ENCODE data around the gene POLA2.
"Not testable (repeated sequence)": the region's sequence is repeated elsewhere in the genome, so short reads cannot be mapped to it uniquely, and the experiment has no call there.

POLA2 gene

DNA sequence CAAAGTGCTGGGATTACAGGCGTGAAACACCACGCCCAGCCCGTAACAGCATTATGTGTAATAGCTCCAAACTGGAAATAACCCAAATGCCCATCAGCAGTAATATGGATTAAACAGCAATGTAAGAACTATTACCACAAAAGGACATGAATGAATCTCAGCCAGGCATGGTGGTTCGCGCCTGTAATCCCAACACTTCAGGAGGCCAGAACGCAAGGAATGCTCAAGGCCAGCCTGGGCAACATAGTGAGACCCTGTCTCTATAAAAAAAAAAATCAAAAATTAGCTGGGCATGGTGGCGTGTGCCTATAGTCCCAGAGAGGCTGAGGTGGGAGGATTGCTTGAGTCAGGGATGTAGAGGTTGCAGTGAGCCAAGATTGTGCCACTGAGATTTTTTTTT is 68.8 kb downstream of the POLA2 start:
- DNase-seq (ENCODE audit: low read depth in 3 of 3): no peak

DNA sequence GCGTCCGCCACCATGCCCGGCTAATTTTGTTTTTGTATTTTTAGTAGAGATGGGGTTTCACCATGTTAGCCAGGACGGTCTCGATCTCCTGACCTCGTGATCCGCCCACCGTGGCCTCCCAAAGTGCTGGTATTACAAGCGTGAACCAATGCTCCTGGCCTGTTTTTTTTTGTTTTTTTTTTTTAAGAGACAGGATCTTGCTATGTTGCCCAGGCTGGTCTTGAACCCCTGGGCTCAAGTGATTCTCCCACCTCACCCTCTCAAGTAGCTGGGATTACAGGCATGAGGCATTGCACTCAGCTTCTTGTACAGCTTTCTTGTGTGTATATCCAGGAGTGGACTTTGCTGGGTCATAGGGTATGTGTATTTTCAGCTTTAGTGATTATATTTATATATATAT is 70.8 kb downstream of the POLA2 start:
- DNase-seq (ENCODE audit: low read depth in 3 of 3): not testable (repeated sequence)

DNA sequence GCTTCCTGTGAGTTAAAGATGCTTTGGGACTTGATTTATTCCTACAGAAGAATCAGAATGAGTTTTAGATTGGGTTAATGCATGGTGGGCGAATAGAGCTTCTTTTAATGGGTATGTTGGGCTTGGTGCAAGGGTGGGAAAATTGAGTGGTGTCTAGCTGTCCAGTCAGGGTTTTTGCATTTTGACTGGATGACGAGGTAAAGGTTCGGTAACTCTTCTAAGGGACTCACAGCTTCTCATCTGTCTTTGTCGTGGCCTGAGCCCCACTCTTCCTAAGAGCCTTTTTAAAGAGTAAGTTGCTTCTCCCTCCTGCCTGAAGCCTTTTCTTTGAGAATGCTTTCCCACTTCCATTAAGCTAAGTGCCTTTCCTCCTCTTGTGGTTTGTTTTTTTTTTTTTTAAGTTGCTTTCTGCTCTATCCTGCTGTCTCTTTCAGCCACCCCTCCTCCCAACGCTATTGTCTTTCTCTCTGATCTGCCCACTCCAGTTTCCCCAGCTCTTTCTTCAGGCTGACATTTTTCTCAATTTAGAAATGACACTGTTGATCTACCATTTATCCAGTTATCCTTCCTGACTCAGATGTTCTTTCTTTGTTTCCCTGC is 73.0 kb downstream of the POLA2 start:
- no peak for DNase-seq (ENCODE audit: low read depth in 3 of 3)

DNA sequence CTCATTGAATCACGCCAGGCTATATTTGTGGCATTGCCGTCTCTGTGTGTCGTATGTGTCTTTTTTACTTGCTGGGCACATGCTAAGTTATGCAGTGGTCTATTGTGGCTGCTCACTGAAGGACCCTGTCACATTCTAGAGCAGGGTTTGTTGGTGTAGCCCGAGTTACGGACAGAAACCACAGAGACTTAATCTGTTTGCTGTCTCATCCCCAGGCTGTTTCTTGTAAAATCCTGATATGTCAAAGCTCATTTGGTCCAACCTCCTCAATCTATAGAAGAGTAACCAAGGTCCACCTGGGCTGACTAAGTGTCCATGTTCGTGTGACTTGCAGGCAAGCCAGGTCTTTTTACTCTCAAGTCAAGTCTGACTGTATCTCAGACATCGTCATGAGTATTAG is 76.9 kb downstream of the POLA2 start:
- DNase-seq (ENCODE audit: low read depth in 3 of 3): no peak

DNA sequence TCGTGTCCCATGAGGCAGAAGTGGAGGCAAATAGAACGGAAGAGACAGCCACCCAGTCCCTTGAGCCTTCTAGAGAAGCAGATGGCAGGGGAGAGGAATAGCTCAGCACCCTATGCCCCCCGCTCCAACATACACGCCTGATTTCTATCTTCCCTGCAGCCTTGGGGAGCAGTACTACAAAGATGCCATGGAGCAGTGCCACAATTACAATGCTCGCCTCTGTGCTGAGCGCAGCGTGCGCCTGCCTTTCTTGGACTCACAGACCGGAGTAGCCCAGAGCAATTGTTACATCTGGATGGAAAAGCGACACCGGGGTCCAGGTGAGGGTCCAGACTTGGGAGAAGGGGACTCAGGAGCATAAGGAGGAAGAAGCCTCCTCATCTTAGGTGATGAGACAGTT is 78.5 kb downstream of the POLA2 start:
- DNase-seq (ENCODE audit: low read depth in 3 of 3): no peak

DNA sequence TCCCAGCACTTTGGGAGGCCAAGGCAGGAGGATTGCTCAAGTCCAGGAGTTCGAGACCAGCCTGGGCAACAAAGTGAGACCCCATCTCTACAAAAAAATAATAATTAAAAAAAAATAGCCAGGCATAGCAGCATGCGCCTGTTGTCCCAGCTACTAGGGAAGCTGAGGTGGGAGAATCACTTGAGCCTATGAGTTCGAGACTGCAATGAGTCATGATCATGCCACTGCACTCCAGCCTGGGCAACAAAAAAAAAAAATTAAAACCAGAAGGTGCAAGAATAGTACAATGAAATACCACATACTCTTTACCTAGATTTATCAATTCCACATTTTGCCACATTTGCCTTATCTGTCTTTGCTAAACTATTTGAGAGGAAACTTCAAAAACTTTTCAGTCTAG is 80.1 kb downstream of the POLA2 start:
- DNase-seq (ENCODE audit: low read depth in 3 of 3): no peak

All from stimulated activated CD4-positive, alpha-beta T cell treated with anti-CD3 and anti-CD28 coated beads, TNF-alpha, amount 100 ng/mL, for 48 hours (primary cell).